Activated naive CD8-positive, alpha-beta T cell treated with anti-CD3 and anti-CD28 coated beads, Interleukin-2, amount 50 U/mL, for 24 hours (primary cell): ENCODE measurements around the gene ARHGAP35.

ENCODE experiments used
- ATAC-seq: fragments of 150-1000 bp; cut with Tn5 transposase; one replicate; pipeline ENCODE4 v1.10.0; 2021
- DNase-seq: peaks from one replicate; pipeline ENCODE4 v3.0.0; 2021
- H3K27ac Mint-ChIP-seq: one replicate; pipeline ENCODE4 v1.8.0; 2021; ENCODE audit warnings: mild to moderate bottlenecking, mixed read lengths
- H3K27me3 Mint-ChIP-seq: one replicate; pipeline ENCODE4 v1.8.0; 2021; ENCODE audit warnings: mixed read lengths
- H3K36me3 Mint-ChIP-seq: one replicate; pipeline ENCODE4 v1.8.0; 2021; ENCODE audit warnings: low read depth, mixed read lengths
- H3K4me1 Mint-ChIP-seq: one replicate; pipeline ENCODE4 v1.8.0; 2021; ENCODE audit warnings: mixed read lengths
- H3K4me3 Mint-ChIP-seq: one replicate; pipeline ENCODE4 v1.8.0; 2021; ENCODE audit warnings: mild to moderate bottlenecking, moderate library complexity, mixed read lengths
- H3K9me3 Mint-ChIP-seq: one replicate; pipeline ENCODE4 v1.8.0; 2021; ENCODE audit warnings: mixed read lengths

The ARHGAP35 gene

DNA sequence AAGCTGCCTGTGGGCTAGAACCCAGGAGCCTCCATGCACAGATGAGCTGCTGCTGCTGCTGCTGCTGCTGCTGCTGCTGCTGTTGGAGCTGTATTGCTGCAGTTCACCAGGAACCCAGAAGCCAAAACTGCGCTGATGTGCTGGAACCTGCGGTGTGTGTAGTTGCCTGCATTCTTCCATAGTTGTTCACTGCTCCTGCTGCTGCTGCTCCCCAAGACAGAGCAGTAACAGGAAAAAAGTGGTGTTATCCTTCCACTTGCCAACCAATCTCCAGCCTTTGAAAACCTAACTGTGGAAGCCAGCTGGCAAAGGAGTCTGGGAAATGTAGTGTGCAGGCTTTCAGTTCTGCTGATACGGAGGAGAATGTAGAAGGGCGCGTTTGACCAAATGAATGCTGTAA is 37.9 kb downstream of the ARHGAP35 start:
- peaks cover 25% of the 10 kb centered on the region for H3K4me1 Mint-ChIP-seq
- no peaks in the 10 kb centered on the region for H3K9me3 Mint-ChIP-seq
- no peak overlapping the region for H3K27ac Mint-ChIP-seq
- ATAC-seq (no peak), DNase-seq (no peak)
- no peak overlapping the region for H3K4me3 Mint-ChIP-seq
- no peaks in the 10 kb centered on the region for H3K27me3 Mint-ChIP-seq
- H3K36me3 Mint-ChIP-seq = no peaks in the 10 kb centered on the region

DNA sequence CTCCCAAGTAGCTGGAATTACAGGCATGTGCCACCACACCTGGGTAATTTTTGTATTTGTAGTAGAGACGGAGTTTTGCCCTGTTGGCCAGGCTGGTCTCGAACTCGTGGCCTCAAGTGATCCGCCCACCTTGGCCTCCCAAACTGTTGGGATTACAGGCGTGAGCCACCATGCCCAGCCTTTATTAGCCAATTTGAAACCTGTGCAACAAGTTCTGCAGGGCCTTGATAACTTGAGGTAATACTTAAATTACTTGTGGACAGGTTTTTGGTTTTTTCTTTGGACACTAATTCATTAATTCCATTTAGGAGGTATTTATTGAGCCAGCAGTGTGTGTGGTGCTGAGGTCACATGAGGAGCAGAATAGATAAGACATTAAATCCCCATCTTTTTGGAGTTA is 39.5 kb downstream of the ARHGAP35 start:
- Mint-ChIP-seq H3K4me3 (no peak overlapping the region), H3K9me3 (no peaks in the 10 kb centered on the region), H3K36me3 (no peaks in the 10 kb centered on the region), H3K4me1 (peaks cover 22% of the 10 kb centered on the region), H3K27ac (no peak overlapping the region), H3K27me3 (no peaks in the 10 kb centered on the region)
- DNase-seq (no peak), ATAC-seq (no peak)

DNA sequence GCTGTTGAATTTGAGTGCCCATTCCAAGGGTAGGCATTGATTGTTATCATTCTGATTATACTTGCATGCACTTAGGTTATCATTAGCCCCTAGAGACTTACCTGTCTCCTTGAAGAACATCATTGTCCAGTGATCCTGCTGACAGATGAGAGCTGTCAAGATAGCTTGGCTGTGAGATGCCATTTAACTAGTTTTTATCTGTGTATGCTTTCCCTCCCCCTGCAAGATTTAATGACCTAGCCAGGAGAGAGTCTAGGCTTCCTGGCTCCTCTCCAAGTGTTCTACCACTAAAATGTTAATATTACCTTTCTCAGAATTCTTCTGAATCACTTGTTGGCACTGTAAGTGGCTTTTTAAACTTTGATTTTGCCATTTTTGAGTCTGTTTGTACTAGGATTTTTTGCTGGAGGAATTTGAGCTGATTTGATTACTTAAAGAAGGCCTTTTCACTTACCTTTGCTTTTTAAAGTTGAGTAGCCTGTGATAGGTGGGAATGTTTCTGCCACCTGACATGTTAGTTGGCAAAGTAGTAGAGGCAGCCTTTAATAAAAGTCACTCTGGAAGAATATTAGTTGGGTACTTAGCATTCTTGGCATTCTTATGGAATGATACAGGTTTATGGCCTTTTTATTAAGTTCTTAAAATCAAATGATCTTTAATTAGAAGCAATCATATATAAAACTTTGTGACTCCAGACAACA is 41.1 kb downstream of the ARHGAP35 start:
- ATAC-seq = no peak
- no peak for DNase-seq
- H3K36me3 Mint-ChIP-seq = no peaks in the 10 kb centered on the region
- no peak overlapping the region for H3K27ac Mint-ChIP-seq
- no peaks in the 10 kb centered on the region for H3K27me3 Mint-ChIP-seq
- H3K4me1 Mint-ChIP-seq = peaks cover 22% of the 10 kb centered on the region
- H3K9me3 Mint-ChIP-seq = no peaks in the 10 kb centered on the region
- H3K4me3 Mint-ChIP-seq = no peak overlapping the region

DNA sequence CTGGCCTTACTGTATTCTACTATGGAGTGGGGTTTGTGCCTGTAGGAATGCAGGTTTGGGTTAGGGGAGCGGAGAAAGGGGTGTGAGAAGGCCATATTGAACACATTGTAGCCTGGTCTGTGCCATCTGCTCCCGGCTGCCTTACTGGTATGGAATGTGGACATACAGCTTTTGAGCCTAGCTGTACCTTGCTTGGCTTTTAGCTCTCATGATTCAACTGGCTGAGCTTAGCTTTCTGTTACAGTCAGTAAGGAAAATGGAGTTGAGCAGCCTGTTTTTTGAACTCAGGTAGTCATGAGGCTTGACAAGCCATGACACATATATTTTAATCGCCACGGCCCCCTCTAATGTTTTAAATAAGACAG is 41.6 kb downstream of the ARHGAP35 start:
- no peaks in the 10 kb centered on the region for H3K27me3 Mint-ChIP-seq
- no peaks in the 10 kb centered on the region for H3K9me3 Mint-ChIP-seq
- no peak for ATAC-seq
- H3K27ac Mint-ChIP-seq = no peak overlapping the region
- DNase-seq = no peak
- H3K36me3 Mint-ChIP-seq = no peaks in the 10 kb centered on the region
- peaks cover 22% of the 10 kb centered on the region for H3K4me1 Mint-ChIP-seq
- H3K4me3 Mint-ChIP-seq = no peak overlapping the region

DNA sequence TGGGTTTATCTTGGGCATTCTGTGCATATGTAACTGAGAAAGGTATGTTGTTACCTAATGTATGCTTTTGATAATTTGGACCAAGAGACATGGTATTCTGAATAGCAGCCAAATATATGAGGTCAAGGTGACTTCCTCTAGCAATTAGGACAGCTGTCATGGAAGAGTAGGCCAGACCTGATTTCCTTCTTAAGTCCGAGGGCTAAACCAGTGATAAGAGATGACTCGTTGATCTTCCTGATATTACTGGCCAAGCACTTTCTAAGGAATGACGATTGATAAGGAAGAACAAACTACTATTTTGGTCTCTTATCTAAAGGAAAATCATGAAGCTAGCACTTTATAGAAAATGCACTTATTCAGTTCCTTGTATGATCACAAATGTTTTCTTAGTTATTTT is 42.7 kb downstream of the ARHGAP35 start:
- Mint-ChIP-seq H3K9me3 (no peaks in the 10 kb centered on the region), H3K4me1 (peaks cover 22% of the 10 kb centered on the region), H3K27ac (no peak overlapping the region), H3K4me3 (no peak overlapping the region), H3K27me3 (no peaks in the 10 kb centered on the region), H3K36me3 (no peaks in the 10 kb centered on the region)
- no peak for ATAC-seq
- no peak for DNase-seq

DNA sequence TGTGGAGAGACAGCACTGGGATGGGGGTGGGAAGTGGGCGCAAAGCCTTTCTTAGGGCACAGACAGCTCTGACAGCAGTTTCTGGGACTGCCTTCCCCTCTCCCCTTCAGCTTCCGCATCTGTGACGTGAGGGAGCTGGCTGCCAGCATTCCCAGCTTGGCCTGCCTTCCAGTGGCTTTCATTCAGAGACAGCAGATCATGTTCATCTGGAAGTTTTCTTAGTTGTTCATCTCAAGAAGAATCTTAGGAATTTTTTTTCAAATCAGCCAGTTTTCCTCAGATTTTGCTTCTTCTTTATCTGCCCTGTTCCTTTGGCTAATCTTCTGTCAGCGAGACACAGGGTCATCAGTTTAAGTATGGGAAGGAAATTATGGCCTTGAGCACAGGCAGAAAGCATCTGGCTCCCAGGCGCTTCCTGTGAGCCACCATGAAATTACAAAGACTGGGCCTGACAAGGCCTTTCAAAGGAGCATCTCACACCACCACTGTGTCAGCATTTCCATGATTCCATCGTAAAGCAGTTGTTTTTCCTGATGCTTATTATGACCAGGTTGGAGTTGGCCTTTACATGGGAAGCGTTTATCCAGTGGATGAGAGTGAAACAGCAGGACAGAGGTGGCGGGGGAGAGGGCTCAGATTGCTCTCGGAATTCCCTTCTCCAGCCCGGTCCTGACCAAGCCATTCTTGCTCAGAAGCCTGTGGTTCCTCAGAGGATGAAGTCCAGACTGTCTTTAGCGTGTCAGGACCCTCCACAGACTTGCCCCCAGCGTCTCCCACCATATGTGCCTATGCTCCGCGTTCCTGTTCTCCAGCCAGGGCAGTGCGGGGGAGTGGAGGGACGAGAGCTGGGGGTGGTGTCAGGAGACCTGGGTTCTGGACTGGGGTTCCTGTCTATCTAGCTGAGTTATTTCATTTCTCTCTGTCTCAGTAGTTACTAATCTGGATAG is 43.6 kb downstream of the ARHGAP35 start:
- DNase-seq = no peak
- H3K4me1 Mint-ChIP-seq = peaks cover 27% of the 10 kb centered on the region
- no peak for ATAC-seq

DNA sequence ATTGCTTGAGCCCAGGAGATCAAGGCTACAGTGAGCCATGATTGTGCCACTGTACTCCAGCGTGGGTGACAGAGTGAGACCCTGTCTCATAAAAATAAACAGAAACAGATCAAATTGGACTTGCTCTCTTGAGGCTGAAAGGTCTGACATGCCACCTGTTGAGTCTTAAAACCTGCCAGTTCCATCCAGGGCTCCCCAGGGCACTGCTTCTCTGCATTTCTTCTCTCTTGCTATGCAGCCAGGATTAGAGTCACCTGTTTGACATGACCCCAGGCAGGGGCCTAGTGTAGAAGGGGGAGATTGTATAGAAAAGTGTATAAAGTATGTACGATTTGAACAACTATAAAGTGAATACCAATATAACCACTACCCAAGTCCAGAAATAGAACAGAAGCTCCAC is 45.4 kb downstream of the ARHGAP35 start:
- Mint-ChIP-seq H3K4me3 (no peak overlapping the region), H3K36me3 (no peaks in the 10 kb centered on the region), H3K9me3 (no peaks in the 10 kb centered on the region), H3K27ac (no peak overlapping the region), H3K4me1 (peaks cover 27% of the 10 kb centered on the region), H3K27me3 (no peaks in the 10 kb centered on the region)
- ATAC-seq (no peak), DNase-seq (no peak)

More for the DNA sequence above, 43.6 kb downstream of the ARHGAP35 start:
- Mint-ChIP-seq H3K27me3 (no peaks in the 10 kb centered on the region), H3K4me3 (no peak overlapping the region), H3K36me3 (no peaks in the 10 kb centered on the region), H3K27ac (no peak overlapping the region), H3K9me3 (no peaks in the 10 kb centered on the region)

DNA sequence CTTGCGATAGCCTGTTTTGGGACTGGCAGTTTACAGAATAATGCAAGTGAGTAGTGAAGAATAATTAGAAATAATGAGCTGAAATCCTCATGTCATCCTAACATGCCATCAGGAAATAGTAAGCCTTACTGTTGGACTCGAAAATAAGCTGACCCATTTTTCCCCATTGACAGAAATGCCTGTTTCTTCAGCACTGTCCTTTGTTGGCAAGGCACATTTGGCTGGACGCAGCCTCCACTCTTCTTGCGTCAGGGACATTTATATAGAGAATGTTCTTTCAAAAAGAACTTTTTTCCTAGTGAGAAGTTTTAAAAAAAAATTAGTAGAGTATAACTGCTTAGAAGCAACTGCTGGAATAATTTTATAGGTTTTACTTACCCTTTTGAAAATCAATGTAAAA is 47.1 kb downstream of the ARHGAP35 start:
- H3K4me1 Mint-ChIP-seq = peaks cover 23% of the 10 kb centered on the region
- H3K36me3 Mint-ChIP-seq = no peaks in the 10 kb centered on the region
- H3K9me3 Mint-ChIP-seq = no peaks in the 10 kb centered on the region
- no peaks in the 10 kb centered on the region for H3K27me3 Mint-ChIP-seq
- DNase-seq (no peak), ATAC-seq (no peak)
- H3K4me3 Mint-ChIP-seq = no peak overlapping the region
- H3K27ac Mint-ChIP-seq = no peak overlapping the region

DNA sequence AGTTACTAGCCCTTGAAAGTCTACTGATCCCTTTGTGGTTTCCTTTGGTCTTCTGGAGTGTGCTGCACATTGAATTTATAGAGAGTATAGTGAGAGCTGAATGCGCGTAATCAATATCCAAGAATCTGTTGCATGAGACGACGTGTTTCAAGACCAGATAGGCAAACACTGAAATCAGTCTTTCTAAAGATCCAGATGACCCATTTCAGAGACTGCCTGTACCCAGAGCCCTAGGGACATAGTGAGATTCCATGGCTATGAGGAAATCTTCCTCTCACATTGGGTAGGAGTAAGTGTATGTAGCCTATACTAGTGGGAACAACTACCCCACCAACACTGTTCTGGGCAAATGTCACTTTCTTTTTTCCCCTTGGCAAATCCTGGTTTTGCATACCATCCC is 48.6 kb downstream of the ARHGAP35 start:
- Mint-ChIP-seq H3K27me3 (no peaks in the 10 kb centered on the region), H3K9me3 (no peaks in the 10 kb centered on the region), H3K4me1 (peaks cover 23% of the 10 kb centered on the region), H3K27ac (no peak overlapping the region), H3K4me3 (no peak overlapping the region), H3K36me3 (no peaks in the 10 kb centered on the region)
- no peak for ATAC-seq
- no peak for DNase-seq
